Right lobe of liver (tissue), 4 donors: ENCODE measurements around the gene ACTR5.

Experiments used
- POLR2A ChIP-seq: fragments of 450-650 bp; IDR thresholded peaks from one replicate; pipeline ENCODE4 v1.6.1; 2017; ENCODE audit warnings: antibody characterized with exemption, mild to moderate bottlenecking
- TF ChIP-seq, protein P1 (sequence below), 4 donors: fragments of 200-600 bp in 3 of 4; fragments of 450-650 bp in 1 of 4; IDR thresholded peaks; one replicate each; pipeline versions ENCODE4 v1.5.1 to v1.8.0; 2016 to 2022; ENCODE audit warnings: antibody characterized with exemption in 4 of 4, mild to moderate bottlenecking in 2 of 4
- donor health status: DM: no; HTN: no; CAD: no.
- donor health status: DM: no; HTN: no; CAD: no.
- donor health status: DM: no; HTN: yes; CAD: no.

- peak; percentile 57 for TF ChIP-seq POLR2A
- TF ChIP-seq, protein P1, sequence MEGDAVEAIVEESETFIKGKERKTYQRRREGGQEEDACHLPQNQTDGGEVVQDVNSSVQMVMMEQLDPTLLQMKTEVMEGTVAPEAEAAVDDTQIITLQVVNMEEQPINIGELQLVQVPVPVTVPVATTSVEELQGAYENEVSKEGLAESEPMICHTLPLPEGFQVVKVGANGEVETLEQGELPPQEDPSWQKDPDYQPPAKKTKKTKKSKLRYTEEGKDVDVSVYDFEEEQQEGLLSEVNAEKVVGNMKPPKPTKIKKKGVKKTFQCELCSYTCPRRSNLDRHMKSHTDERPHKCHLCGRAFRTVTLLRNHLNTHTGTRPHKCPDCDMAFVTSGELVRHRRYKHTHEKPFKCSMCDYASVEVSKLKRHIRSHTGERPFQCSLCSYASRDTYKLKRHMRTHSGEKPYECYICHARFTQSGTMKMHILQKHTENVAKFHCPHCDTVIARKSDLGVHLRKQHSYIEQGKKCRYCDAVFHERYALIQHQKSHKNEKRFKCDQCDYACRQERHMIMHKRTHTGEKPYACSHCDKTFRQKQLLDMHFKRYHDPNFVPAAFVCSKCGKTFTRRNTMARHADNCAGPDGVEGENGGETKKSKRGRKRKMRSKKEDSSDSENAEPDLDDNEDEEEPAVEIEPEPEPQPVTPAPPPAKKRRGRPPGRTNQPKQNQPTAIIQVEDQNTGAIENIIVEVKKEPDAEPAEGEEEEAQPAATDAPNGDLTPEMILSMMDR (IDR thresholded peaks at IDR 0.05): no peak
These were observed at the start of gene ACTR5 for GRCh38 chr20:38748097-38748860.
